Activated CD4-positive, alpha-beta T cell treated with anti-CD3 and anti-CD28 coated beads, Interleukin-2, amount 10 ng/mL, durations not matched to agents 24 days and 14 days (primary cell): ENCODE measurements around the gene PLA2G12B. TPM values are rescaled to one million over a fixed set of nuclear protein-coding genes. Genes with fewer than 3 reads are reported as not detected.

ENCODE experiments used
- DNase-seq: peaks from one replicate; pipeline ENCODE4 v3.0.0; 2022
- H3K27ac Mint-ChIP-seq: one replicate; pipeline ENCODE4 v1.8.0; 2022; ENCODE audit warnings: mild to moderate bottlenecking, mixed read lengths
- H3K27me3 Mint-ChIP-seq: one replicate; pipeline ENCODE4 v1.8.0; 2022; ENCODE audit warnings: mixed read lengths
- H3K36me3 Mint-ChIP-seq: one replicate; pipeline ENCODE4 v1.8.0; 2022; ENCODE audit warnings: low read depth, mild to moderate bottlenecking, mixed read lengths
- H3K4me1 Mint-ChIP-seq: one replicate; pipeline ENCODE4 v1.8.0; 2021; ENCODE audit warnings: mixed read lengths
- H3K4me3 Mint-ChIP-seq: one replicate; pipeline ENCODE4 v1.8.0; 2022; ENCODE audit warnings: mild to moderate bottlenecking, moderate library complexity, mixed read lengths
- H3K9me3 Mint-ChIP-seq: one replicate; pipeline ENCODE4 v1.8.0; 2021; ENCODE audit warnings: mixed read lengths
- intact Hi-C: fragments of 100-400 bp; cut with micrococcal nuclease; formaldehyde crosslinking; loops from one replicate; pipeline ENCODE4 v1.15.1; 2023
- total RNA-seq: library from RNA; stranded (reverse); gene quantifications from 2 replicates; pipeline ENCODE4 v1.2.3, GENCODE V29; 2022

Gene PLA2G12B
- total RNA-seq, 1 donor from 2014 or later: not detected

GRCh38 chr10:72953687-72954086, 919 bp downstream of the PLA2G12B start:
- no peak for DNase-seq
- no peaks in the 10 kb centered on the region for H3K4me1 Mint-ChIP-seq
- intact Hi-C loops: no loop called here
- no peaks in the 10 kb centered on the region for H3K36me3 Mint-ChIP-seq
- H3K9me3 Mint-ChIP-seq: no peaks in the 10 kb centered on the region
- H3K27me3 Mint-ChIP-seq: peaks cover 12% of the 10 kb centered on the region
- H3K4me3 Mint-ChIP-seq: no peak overlapping the region
- H3K27ac Mint-ChIP-seq: no peak overlapping the region

- H3K4me1 Mint-ChIP-seq: no peaks in the 10 kb centered on the region
- intact Hi-C loops: no loop called here
- H3K27ac Mint-ChIP-seq: no peak overlapping the region
- H3K4me3 Mint-ChIP-seq: no peak overlapping the region
- no peak for DNase-seq
- no peaks in the 10 kb centered on the region for H3K36me3 Mint-ChIP-seq
- H3K9me3 Mint-ChIP-seq: no peaks in the 10 kb centered on the region
- H3K27me3 Mint-ChIP-seq: peaks cover 17% of the 10 kb centered on the region
Observed at GRCh38 chr10:72952642-72953158, 1.9 kb downstream of the PLA2G12B start.

GRCh38 chr10:72952189-72952588, 2.4 kb downstream of the PLA2G12B start:
- Mint-ChIP-seq H3K4me3 (no peak overlapping the region), H3K27ac (no peak overlapping the region), H3K9me3 (no peaks in the 10 kb centered on the region), H3K27me3 (peaks cover 15% of the 10 kb centered on the region), H3K4me1 (no peaks in the 10 kb centered on the region), H3K36me3 (no peaks in the 10 kb centered on the region)
- no peak for DNase-seq
- intact Hi-C loops: no loop called here

GRCh38 chr10:72951760-72952159, 2.8 kb downstream of the PLA2G12B start:
- intact Hi-C loops: no loop called here
- Mint-ChIP-seq H3K27me3 (peaks cover 12% of the 10 kb centered on the region), H3K9me3 (no peaks in the 10 kb centered on the region), H3K27ac (no peak overlapping the region), H3K4me3 (no peak overlapping the region), H3K36me3 (no peaks in the 10 kb centered on the region), H3K4me1 (no peaks in the 10 kb centered on the region)
- no peak for DNase-seq

- H3K27ac Mint-ChIP-seq: no peak overlapping the region
- no peak for DNase-seq
- no peak overlapping the region for H3K4me3 Mint-ChIP-seq
- H3K9me3 Mint-ChIP-seq: no peaks in the 10 kb centered on the region
- no peaks in the 10 kb centered on the region for H3K36me3 Mint-ChIP-seq
- H3K4me1 Mint-ChIP-seq: no peaks in the 10 kb centered on the region
- intact Hi-C loops: no loop called here
- H3K27me3 Mint-ChIP-seq: peaks cover 19% of the 10 kb centered on the region
Observed at GRCh38 chr10:72948762-72949161, 5.8 kb downstream of the PLA2G12B start.

- intact Hi-C loops: no loop called here
- Mint-ChIP-seq H3K27ac (no peak overlapping the region), H3K36me3 (no peaks in the 10 kb centered on the region), H3K27me3 (peaks cover 24% of the 10 kb centered on the region), H3K4me1 (no peaks in the 10 kb centered on the region), H3K4me3 (no peak overlapping the region), H3K9me3 (no peaks in the 10 kb centered on the region)
- no peak for DNase-seq
Observed at GRCh38 chr10:72946963-72947362, 7.6 kb downstream of the PLA2G12B start.

GRCh38 chr10:72943498-72944234, 10.9 kb downstream of the PLA2G12B start:
- no peak for DNase-seq

GRCh38 chr10:72935361-72935760, 19.2 kb downstream of the PLA2G12B start:
- Mint-ChIP-seq H3K27me3 (peaks cover 14% of the 10 kb centered on the region), H3K27ac (no peak overlapping the region), H3K9me3 (no peaks in the 10 kb centered on the region), H3K4me1 (no peaks in the 10 kb centered on the region), H3K4me3 (no peak overlapping the region), H3K36me3 (no peaks in the 10 kb centered on the region)
- no peak for DNase-seq
- intact Hi-C loops: no loop called here

More at GRCh38 chr10:72943498-72944234, 10.9 kb downstream of the PLA2G12B start:
- Mint-ChIP-seq H3K9me3 (no peaks in the 10 kb centered on the region), H3K4me1 (peaks cover 7% of the 10 kb centered on the region), H3K4me3 (no peak overlapping the region), H3K27ac (no peak overlapping the region), H3K27me3 (peaks cover 23% of the 10 kb centered on the region), H3K36me3 (no peaks in the 10 kb centered on the region)
- intact Hi-C loops: no loop called here

- H3K36me3 Mint-ChIP-seq: no peaks in the 10 kb centered on the region
- no peak overlapping the region for H3K27ac Mint-ChIP-seq
- no peak overlapping the region for H3K4me3 Mint-ChIP-seq
- peaks cover 11% of the 10 kb centered on the region for H3K27me3 Mint-ChIP-seq
- H3K9me3 Mint-ChIP-seq: no peaks in the 10 kb centered on the region
- intact Hi-C loops: no loop called here
- no peak for DNase-seq
- no peaks in the 10 kb centered on the region for H3K4me1 Mint-ChIP-seq
Observed at GRCh38 chr10:72932259-72933015, 22.2 kb downstream of the PLA2G12B start.

GRCh38 chr10:72930276-72930675, 24.3 kb downstream of the PLA2G12B start:
- Mint-ChIP-seq H3K9me3 (no peaks in the 10 kb centered on the region), H3K4me1 (no peaks in the 10 kb centered on the region), H3K36me3 (no peaks in the 10 kb centered on the region), H3K4me3 (no peak overlapping the region), H3K27ac (no peak overlapping the region), H3K27me3 (peaks cover 3% of the 10 kb centered on the region)
- intact Hi-C loops: no loop called here
- DNase-seq: no peak

- no peaks in the 10 kb centered on the region for H3K9me3 Mint-ChIP-seq
- no peaks in the 10 kb centered on the region for H3K36me3 Mint-ChIP-seq
- H3K27me3 Mint-ChIP-seq: peaks cover 5% of the 10 kb centered on the region
- no peaks in the 10 kb centered on the region for H3K4me1 Mint-ChIP-seq
- no peak overlapping the region for H3K27ac Mint-ChIP-seq
- intact Hi-C loops: no loop called here
- H3K4me3 Mint-ChIP-seq: no peak overlapping the region
- DNase-seq: no peak
Observed at GRCh38 chr10:72928798-72929197, 25.8 kb downstream of the PLA2G12B start.

- H3K4me1 Mint-ChIP-seq: no peaks in the 10 kb centered on the region
- no peaks in the 10 kb centered on the region for H3K9me3 Mint-ChIP-seq
- no peaks in the 10 kb centered on the region for H3K36me3 Mint-ChIP-seq
- intact Hi-C loops: no loop called here
- H3K27me3 Mint-ChIP-seq: peaks cover 5% of the 10 kb centered on the region
- H3K4me3 Mint-ChIP-seq: no peak overlapping the region
- no peak overlapping the region for H3K27ac Mint-ChIP-seq
- no peak for DNase-seq
Observed at GRCh38 chr10:72927485-72927884, 27.1 kb downstream of the PLA2G12B start.

- no peak for DNase-seq
- Mint-ChIP-seq H3K4me3 (no peak overlapping the region), H3K36me3 (no peaks in the 10 kb centered on the region), H3K4me1 (no peaks in the 10 kb centered on the region), H3K9me3 (peaks cover 3% of the 10 kb centered on the region), H3K27me3 (peaks cover 14% of the 10 kb centered on the region), H3K27ac (no peak overlapping the region)
- intact Hi-C loops: no loop called here
Observed at GRCh38 chr10:72925951-72926465, 28.6 kb downstream of the PLA2G12B start.

GRCh38 chr10:72924351-72924750, 30.3 kb downstream of the PLA2G12B start:
- H3K9me3 Mint-ChIP-seq: peaks cover 4% of the 10 kb centered on the region

More at GRCh38 chr10:72924351-72924750, 30.3 kb downstream of the PLA2G12B start:
- intact Hi-C loops: no loop called here
- Mint-ChIP-seq H3K27ac (no peak overlapping the region), H3K4me1 (no peaks in the 10 kb centered on the region), H3K36me3 (no peaks in the 10 kb centered on the region), H3K27me3 (peaks cover 27% of the 10 kb centered on the region), H3K4me3 (no peak overlapping the region)
- no peak for DNase-seq
